SH-SY5Y (cell line): ENCODE data around the gene CSK.

ENCODE experiments used
- GATA2 ChIP-seq: IDR thresholded peaks from 2 replicates; pipeline ENCODE4 v1.6.1; 2011; ENCODE audit warnings: mild to moderate bottlenecking, low read depth, low read length
- GATA3 ChIP-seq: IDR thresholded peaks from 2 replicates; pipeline ENCODE4 v1.6.1; 2011; ENCODE audit warnings: low read depth, mild to moderate bottlenecking, low read length, moderate library complexity

GRCh38 chr15:74843891-74844299 lies 62.0 kb downstream of the CSK start:
- TF ChIP-seq GATA3: no peak
- TF ChIP-seq GATA2: no peak
